BJ (cell line): ENCODE measurements around the gene TPPP2. TPM values are rescaled to one million over a fixed set of nuclear protein-coding genes. Genes with fewer than 3 reads are reported as not detected.
A peak's percentile ranks its signal among the peaks of the same experiment; 100 is the strongest.

Source experiments
- CTCF ChIA-PET: fragments of 350-600 bp; formaldehyde crosslinking; extraction: SDS; loops from one replicate; lab custom pipeline; 2021; ENCODE audit warnings: antibody characterized with exemption, inconsistent platforms; lab: Yijun Ruan, JAX
- POLR2A ChIA-PET: fragments of 300-600 bp; sonication (Branson Sonifier 250); formaldehyde crosslinking; extraction: SDS; loops from one replicate; lab custom pipeline; 2021; ENCODE audit warnings: antibody characterized with exemption; lab: Charles Lee
- DNase-seq: peaks from one replicate; pipeline ENCODE4 v3.0.0-alpha.2; 2011; ENCODE audit warnings: low read depth
- H3K27me3 ChIP-seq: 2 replicates; pipeline ENCODE4 v1.6.0; 2011; ENCODE audit warnings: low read length; ENCODE audit not compliant: control insufficient read depth, insufficient read depth
- H3K36me3 ChIP-seq: 2 replicates; pipeline ENCODE4 v1.5.1; 2011; ENCODE audit warnings: low read length; ENCODE audit not compliant: control insufficient read depth, insufficient read depth
- H3K4me3 ChIP-seq: 2 replicates; pipeline ENCODE4 v1.5.1; 2011; ENCODE audit warnings: low read depth, mild to moderate bottlenecking, control low read depth, low read length
- CTCF ChIP-seq: IDR thresholded peaks from 2 replicates; pipeline ENCODE4 v1.5.1; 2011; ENCODE audit warnings: low read depth, mild to moderate bottlenecking, control low read depth, inconsistent platforms, low read length, moderate library complexity; ENCODE audit not compliant: insufficient read depth
- polyA plus RNA-seq: library from polyadenylated mRNA; depleted of rRNA; stranded (reverse); fragments of >200 nt; gene quantifications from 2 replicates; pipeline ENCODE4 v1.2.3, GENCODE V29; 2011

Gene TPPP2
- polyA plus RNA-seq, 1 experiment = not detected

- peaks cover 42% of the 10 kb centered on the region for H3K27me3 ChIP-seq
- no peaks in the 10 kb centered on the region for H3K36me3 ChIP-seq
- no peak for DNase-seq
- peak within 1 kb of the TSS; percentile 36 for H3K4me3 ChIP-seq
- ChIA-PET POLR2A (no interaction called here), CTCF (interaction anchor here (2.6 to 15.6 kb wide), 3 partner anchors 10 to 82 kb away, joined by 14 to 233 read pairs (median 16); partner anchors contain the start of gene TMEM253)
- no peak for TF ChIP-seq CTCF
Observed at GRCh38 chr14:21024585-21025370, 5.2 kb upstream of the TPPP2 start, which contains the start of gene NDRG2. TSS of gene NDRG2 (minus strand) at chr14:21025061. CDS start at chr14:21023315, 1,746 bp downstream.

- no peak for DNase-seq
- peaks cover 42% of the 10 kb centered on the region for H3K27me3 ChIP-seq
- no peak for TF ChIP-seq CTCF
- peak overlapping the region; percentile 36 for H3K4me3 ChIP-seq
- H3K36me3 ChIP-seq = no peaks in the 10 kb centered on the region
- POLR2A ChIA-PET = no interaction called here
- CTCF ChIA-PET = interaction anchor here (0.7 to 3.1 kb wide), 5 partner anchors 10 to 67 kb away, joined by 3 to 16 read pairs (median 11); no protein-coding TSS in a partner anchor
Observed at GRCh38 chr14:21025371-21026273, 4.4 kb upstream of the TPPP2 start.

- Histone ChIP-seq H3K36me3 (no peaks in the 10 kb centered on the region), H3K4me3 (no peak overlapping the region), H3K27me3 (peaks cover 41% of the 10 kb centered on the region)
- ChIA-PET POLR2A (no interaction called here), CTCF (interaction anchor here (0.7 to 3.1 kb wide), 4 partner anchors 11 to 66 kb away, joined by 3 to 15 read pairs (median 7); no protein-coding TSS in a partner anchor)
- DNase-seq = no peak
- TF ChIP-seq CTCF = no peak
Observed at GRCh38 chr14:21026274-21026987, 3.6 kb upstream of the TPPP2 start.

- no peak for DNase-seq
- Histone ChIP-seq H3K27me3 (peaks cover 41% of the 10 kb centered on the region), H3K36me3 (no peaks in the 10 kb centered on the region), H3K4me3 (no peak overlapping the region)
- ChIA-PET CTCF (interaction anchor here (2.2 to 3.1 kb wide), 2 partner anchors 12 to 13 kb away, joined by 11 to 15 read pairs; no protein-coding TSS in a partner anchor), POLR2A (no interaction called here)
- no peak for TF ChIP-seq CTCF
Observed at GRCh38 chr14:21026988-21027315, 3.1 kb upstream of the TPPP2 start.
